ENCODE results near the gene COL23A1.

The COL23A1 gene

GRCh38 chr5:178326374-178326715, 263.8 kb downstream of the COL23A1 start:
- Histone ChIP-seq H3K4me3 (ENCODE audit: low read length) (no peak overlapping the region), H3K79me2 (ENCODE audit: low read length) (no peaks in the 10 kb centered on the region), H3K4me1 (ENCODE audit: low read length) (no peaks in the 10 kb centered on the region), H3K36me3 (replicated peaks; ENCODE audit: low read depth, low read length) (no peaks in the 10 kb centered on the region), H3K9me3 (ENCODE audit: insufficient read depth, low read length) (no peaks in the 10 kb centered on the region), H2AFZ (ENCODE audit: low read depth, low read length) (no peak overlapping the region), H3K9ac (ENCODE audit: low read length) (no peak overlapping the region), H3K27me3 (ENCODE audit: low read depth, low read length) (no peaks in the 10 kb centered on the region), H4K20me1 (ENCODE audit: insufficient read depth, low read length) (no peaks in the 10 kb centered on the region), H3K27ac (ENCODE audit: low read length) (no peak overlapping the region), H3K4me2 (ENCODE audit: low read length) (no peak overlapping the region)
- TF ChIP-seq CTCF (IDR thresholded peaks at IDR 0.05; ENCODE audit: low read depth, low read length) (no peak), EZH2phosphoT487 (IDR thresholded peaks at IDR 0.05; ENCODE audit: low read depth) (no peak)

- H3K27ac ChIP-seq (ENCODE audit: low read length), result no peak overlapping the region
- no peak overlapping the region for H2AFZ ChIP-seq (ENCODE audit: low read depth, low read length)
- no peak overlapping the region for H3K4me2 ChIP-seq (ENCODE audit: low read length)
- H3K9me3 ChIP-seq (ENCODE audit: insufficient read depth, low read length), result no peaks in the 10 kb centered on the region
- TF ChIP-seq CTCF (IDR thresholded peaks at IDR 0.05; ENCODE audit: low read depth, low read length) (no peak), EZH2phosphoT487 (IDR thresholded peaks at IDR 0.05; ENCODE audit: low read depth) (no peak)
- H3K9ac ChIP-seq (ENCODE audit: low read length), result no peak overlapping the region
- H3K36me3 ChIP-seq (replicated peaks; ENCODE audit: low read depth, low read length), result no peaks in the 10 kb centered on the region
- no peaks in the 10 kb centered on the region for H3K27me3 ChIP-seq (ENCODE audit: low read depth, low read length)
- no peak overlapping the region for H3K4me3 ChIP-seq (ENCODE audit: low read length)
- H4K20me1 ChIP-seq (ENCODE audit: insufficient read depth, low read length), result no peaks in the 10 kb centered on the region
- H3K4me1 ChIP-seq (ENCODE audit: low read length), result no peaks in the 10 kb centered on the region
- no peaks in the 10 kb centered on the region for H3K79me2 ChIP-seq (ENCODE audit: low read length)
Observed at GRCh38 chr5:178325679-178326373, 264.4 kb downstream of the COL23A1 start.

- Histone ChIP-seq H3K4me2 (ENCODE audit: low read length) (no peak overlapping the region), H3K36me3 (replicated peaks; ENCODE audit: low read depth, low read length) (no peaks in the 10 kb centered on the region), H3K27me3 (ENCODE audit: low read depth, low read length) (no peaks in the 10 kb centered on the region), H3K9ac (ENCODE audit: low read length) (no peak overlapping the region), H2AFZ (ENCODE audit: low read depth, low read length) (no peak overlapping the region), H3K9me3 (ENCODE audit: insufficient read depth, low read length) (no peaks in the 10 kb centered on the region), H4K20me1 (ENCODE audit: insufficient read depth, low read length) (no peaks in the 10 kb centered on the region), H3K79me2 (ENCODE audit: low read length) (no peaks in the 10 kb centered on the region), H3K4me3 (ENCODE audit: low read length) (no peak overlapping the region), H3K4me1 (ENCODE audit: low read length) (no peaks in the 10 kb centered on the region), H3K27ac (ENCODE audit: low read length) (no peak overlapping the region)
- TF ChIP-seq EZH2phosphoT487 (IDR thresholded peaks at IDR 0.05; ENCODE audit: low read depth), result no peak
- TF ChIP-seq CTCF (IDR thresholded peaks at IDR 0.05; ENCODE audit: low read depth, low read length), result no peak
Observed at GRCh38 chr5:178325311-178325678, 264.9 kb downstream of the COL23A1 start.

GRCh38 chr5:178324481-178325310, 265.5 kb downstream of the COL23A1 start:
- no peak overlapping the region for H3K9ac ChIP-seq (ENCODE audit: low read length)
- no peak overlapping the region for H3K4me2 ChIP-seq (ENCODE audit: low read length)
- H3K36me3 ChIP-seq (replicated peaks; ENCODE audit: low read depth, low read length), result no peaks in the 10 kb centered on the region

More at GRCh38 chr5:178324481-178325310, 265.5 kb downstream of the COL23A1 start:
- H3K79me2 ChIP-seq (ENCODE audit: low read length), result no peaks in the 10 kb centered on the region
- H3K9me3 ChIP-seq (ENCODE audit: insufficient read depth, low read length), result no peaks in the 10 kb centered on the region
- no peaks in the 10 kb centered on the region for H4K20me1 ChIP-seq (ENCODE audit: insufficient read depth, low read length)
- H2AFZ ChIP-seq (ENCODE audit: low read depth, low read length), result no peak overlapping the region
- H3K4me3 ChIP-seq (ENCODE audit: low read length), result no peak overlapping the region
- no peak overlapping the region for H3K27ac ChIP-seq (ENCODE audit: low read length)
- H3K27me3 ChIP-seq (ENCODE audit: low read depth, low read length), result no peaks in the 10 kb centered on the region
- TF ChIP-seq CTCF (IDR thresholded peaks at IDR 0.05; ENCODE audit: low read depth, low read length) (no peak), EZH2phosphoT487 (IDR thresholded peaks at IDR 0.05; ENCODE audit: low read depth) (no peak)
- no peaks in the 10 kb centered on the region for H3K4me1 ChIP-seq (ENCODE audit: low read length)

All from OCI-LY3 (cell line).